NCI-H446 treated with DMSO at 0.1 percent for 48 hours (cell line): ENCODE measurements around the gene KLRF2.

Experiments used
- DNase-seq: peaks from one replicate; lab custom pipeline; 2025; lab: John Stamatoyannopoulos, UW

The KLRF2 gene

DNA sequence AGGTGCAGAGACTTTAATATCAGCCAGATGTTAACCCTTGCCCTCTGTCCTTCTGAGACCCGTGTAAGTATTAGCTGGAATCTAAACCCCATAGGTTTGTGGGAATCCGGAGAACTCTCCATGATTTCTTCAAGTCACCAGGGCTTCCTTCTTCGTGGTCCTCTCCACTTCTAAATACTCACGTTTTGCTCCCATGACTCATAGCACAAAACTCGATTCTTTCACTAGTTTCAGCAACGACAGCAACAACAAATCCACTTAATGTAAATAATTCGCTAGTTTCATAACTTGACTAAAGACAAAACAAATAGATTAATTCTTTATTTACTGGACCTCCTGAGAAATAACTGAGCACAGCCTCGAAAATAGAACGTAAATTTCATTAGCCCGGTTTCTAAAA, 55.3 kb downstream of the KLRF2 start:
- DNase-seq: no peak

- no peak for DNase-seq
Observed at GRCh38 chr12:9940375-9940774, 59.1 kb downstream of the KLRF2 start.

- DNase-seq: no peak
Observed at GRCh38 chr12:9941838-9942237, 60.5 kb downstream of the KLRF2 start.

DNA sequence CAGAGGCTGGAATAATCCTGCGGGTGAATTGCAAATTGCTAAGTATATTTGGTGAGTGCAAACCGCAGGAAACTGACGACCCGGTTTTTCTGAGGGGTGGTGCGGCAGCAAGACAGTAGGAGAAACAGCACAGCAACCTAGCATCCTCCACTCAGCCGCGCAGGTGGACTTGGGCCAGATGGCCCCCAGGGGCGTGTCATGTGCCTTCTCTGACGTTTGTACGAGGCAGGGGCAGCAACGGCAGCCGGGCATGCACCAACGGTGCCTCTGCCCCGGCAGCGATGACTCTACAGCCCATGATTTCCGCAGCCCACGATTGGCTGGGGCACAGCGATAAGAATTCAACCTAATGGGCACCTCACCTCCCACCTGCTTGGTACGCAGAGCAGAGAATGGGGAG, 62.0 kb downstream of the KLRF2 start:
- no peak for DNase-seq

GRCh38 chr12:9944391-9944790, 63.1 kb downstream of the KLRF2 start:
- no peak for DNase-seq
